ENCODE results near the gene SPPL2B. TPM values are rescaled to one million over a fixed set of nuclear protein-coding genes. Genes with fewer than 3 reads are reported as not detected.
A peak's percentile ranks its signal among the peaks of the same experiment; 100 is the strongest.

The SPPL2B gene
- total RNA-seq, 1 donor from 2014 or later: 22.6 TPM

GRCh38 chr19:2323707-2324106, 4.8 kb upstream of the SPPL2B start:
- DNase-seq: no peak

GRCh38 chr19:2324220-2324948, 4.1 kb upstream of the SPPL2B start:
- DNase-seq: no peak

GRCh38 chr19:2325281-2326046, 3.0 kb upstream of the SPPL2B start:
- no peak for DNase-seq

GRCh38 chr19:2326699-2327360, 1.7 kb upstream of the SPPL2B start:
- no peak for DNase-seq

GRCh38 chr19:2327773-2328400, 597 bp upstream of the SPPL2B start:
- no peak for DNase-seq

GRCh38 chr19:2329149-2329478, 630 bp downstream of the SPPL2B start:
- no peak for DNase-seq

- DNase-seq: no peak
These were observed 1.0 kb downstream of the SPPL2B start for GRCh38 chr19:2329501-2329916.

- DNase-seq: no peak
These were observed 1.8 kb downstream of the SPPL2B start for GRCh38 chr19:2330255-2330631.

GRCh38 chr19:2330632-2331284, 2.3 kb downstream of the SPPL2B start:
- no peak for DNase-seq

- DNase-seq: no peak
These were observed 3.2 kb downstream of the SPPL2B start for GRCh38 chr19:2331601-2332246.

- no peak for DNase-seq
These were observed 4.0 kb downstream of the SPPL2B start for GRCh38 chr19:2332341-2333026.

GRCh38 chr19:2333027-2333806, 4.7 kb downstream of the SPPL2B start:
- no peak for DNase-seq

- DNase-seq: no peak
These were observed 5.3 kb downstream of the SPPL2B start for GRCh38 chr19:2333807-2334211.

- DNase-seq: no peak
These were observed 5.9 kb downstream of the SPPL2B start for GRCh38 chr19:2334426-2334825.

- DNase-seq: no peak
These were observed 6.7 kb downstream of the SPPL2B start for GRCh38 chr19:2334986-2335846.

GRCh38 chr19:2335848-2336247, 7.4 kb downstream of the SPPL2B start:
- DNase-seq: no peak

- DNase-seq: no peak
These were observed 8.2 kb downstream of the SPPL2B start for GRCh38 chr19:2336528-2337328.

GRCh38 chr19:2337329-2337707, 8.8 kb downstream of the SPPL2B start:
- DNase-seq: peak; percentile 60
